Fibroblast of lung (primary cell): ENCODE data around the gene RFC5.

Experiments used
- EZH2 ChIP-seq: IDR thresholded peaks from 2 replicates; pipeline ENCODE4 v1.5.1; 2012; ENCODE audit warnings: low read length, control low read depth, mild to moderate bottlenecking; ENCODE audit errors: missing control alignments
- TF ChIP-seq, protein P1 (sequence below), 2 donors: IDR thresholded peaks in 1 of 2; conservative IDR thresholded peaks in 1 of 2; 1 replicate in 1 of 2; 2 replicates in 1 of 2; pipeline ENCODE4 v1.5.1; 2011 to 2012; ENCODE audit warnings: low read length in 2 of 2, control low read depth in 1 of 2, inconsistent platforms in 1 of 2, low read depth in 1 of 2, mild to moderate bottlenecking in 1 of 2

DNA sequence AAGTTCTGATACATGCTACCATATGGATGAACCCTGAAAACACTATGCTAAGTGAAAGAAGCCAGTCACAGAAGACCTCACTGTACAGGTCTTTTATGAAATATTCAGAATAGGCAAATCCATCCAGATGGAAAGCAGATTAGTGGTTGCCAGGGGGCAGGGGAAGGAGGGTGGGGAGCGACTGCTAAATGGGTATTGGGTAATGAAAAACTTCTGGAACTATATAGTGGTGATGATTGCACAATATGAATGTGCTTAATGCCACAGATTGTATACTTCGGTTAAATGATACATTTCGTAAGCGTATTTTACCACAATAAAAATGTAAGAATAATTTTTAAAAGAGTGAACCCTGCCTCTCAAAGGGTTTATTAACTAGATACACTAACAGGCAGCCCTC, 35.9 kb upstream of the RFC5 start:
- TF ChIP-seq, protein P1, sequence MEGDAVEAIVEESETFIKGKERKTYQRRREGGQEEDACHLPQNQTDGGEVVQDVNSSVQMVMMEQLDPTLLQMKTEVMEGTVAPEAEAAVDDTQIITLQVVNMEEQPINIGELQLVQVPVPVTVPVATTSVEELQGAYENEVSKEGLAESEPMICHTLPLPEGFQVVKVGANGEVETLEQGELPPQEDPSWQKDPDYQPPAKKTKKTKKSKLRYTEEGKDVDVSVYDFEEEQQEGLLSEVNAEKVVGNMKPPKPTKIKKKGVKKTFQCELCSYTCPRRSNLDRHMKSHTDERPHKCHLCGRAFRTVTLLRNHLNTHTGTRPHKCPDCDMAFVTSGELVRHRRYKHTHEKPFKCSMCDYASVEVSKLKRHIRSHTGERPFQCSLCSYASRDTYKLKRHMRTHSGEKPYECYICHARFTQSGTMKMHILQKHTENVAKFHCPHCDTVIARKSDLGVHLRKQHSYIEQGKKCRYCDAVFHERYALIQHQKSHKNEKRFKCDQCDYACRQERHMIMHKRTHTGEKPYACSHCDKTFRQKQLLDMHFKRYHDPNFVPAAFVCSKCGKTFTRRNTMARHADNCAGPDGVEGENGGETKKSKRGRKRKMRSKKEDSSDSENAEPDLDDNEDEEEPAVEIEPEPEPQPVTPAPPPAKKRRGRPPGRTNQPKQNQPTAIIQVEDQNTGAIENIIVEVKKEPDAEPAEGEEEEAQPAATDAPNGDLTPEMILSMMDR (conservative IDR thresholded peaks at IDR 0.05 in 1 of 2, IDR thresholded peaks at IDR 0.05 in 1 of 2; ENCODE audit: low read depth in 1 of 2, low read length in 2 of 2), result no peak
- TF ChIP-seq EZH2, result no peak
